HG02588 (cell line): ENCODE results near the gene PPP1R12C.

Source experiments
- ATAC-seq: cut with Tn5 transposase; IDR thresholded peaks from one replicate; pipeline ENCODE4 v1.9.1; 2021; ENCODE audit warnings: mild to moderate bottlenecking, moderate library complexity; ENCODE audit not compliant: unreplicated experiment

Gene PPP1R12C

GRCh38 chr19:55146705-55147273 lies 29.4 kb upstream of the PPP1R12C start:
- ATAC-seq, result no peak

GRCh38 chr19:55146078-55146704 lies 28.8 kb upstream of the PPP1R12C start:
- no peak for ATAC-seq

GRCh38 chr19:55145232-55145631 lies 27.8 kb upstream of the PPP1R12C start:
- no peak for ATAC-seq

- no peak for ATAC-seq
Measured at GRCh38 chr19:55141696-55142095, 24.3 kb upstream of the PPP1R12C start.

- no peak for ATAC-seq
Measured at GRCh38 chr19:55137915-55138314, 20.5 kb upstream of the PPP1R12C start.

- no peak for ATAC-seq
Measured at GRCh38 chr19:55136399-55137102, 19.1 kb upstream of the PPP1R12C start.

GRCh38 chr19:55134736-55135135 lies 17.3 kb upstream of the PPP1R12C start:
- ATAC-seq, result no peak

GRCh38 chr19:55133639-55134444 lies 16.4 kb upstream of the PPP1R12C start:
- no peak for ATAC-seq

GRCh38 chr19:55132453-55133129 lies 15.2 kb upstream of the PPP1R12C start:
- ATAC-seq, result no peak

- ATAC-seq, result no peak
Measured at GRCh38 chr19:55131421-55131820, 14.0 kb upstream of the PPP1R12C start.

- no peak for ATAC-seq
Measured at GRCh38 chr19:55119053-55119452, 1.6 kb upstream of the PPP1R12C start.

GRCh38 chr19:55118401-55118991 lies 1.1 kb upstream of the PPP1R12C start:
- ATAC-seq, result no peak

GRCh38 chr19:55117663-55118391 lies 390 bp upstream of the PPP1R12C start:
- peak; percentile 88 for ATAC-seq

GRCh38 chr19:55116232-55116858 lies 1.1 kb downstream of the PPP1R12C start:
- no peak for ATAC-seq

- no peak for ATAC-seq
Measured at GRCh38 chr19:55115446-55116065, 1.9 kb downstream of the PPP1R12C start.

GRCh38 chr19:55114566-55115145 lies 2.8 kb downstream of the PPP1R12C start:
- ATAC-seq, result no peak

- no peak for ATAC-seq
Measured at GRCh38 chr19:55113570-55114039, 3.8 kb downstream of the PPP1R12C start.

GRCh38 chr19:55112777-55113569 lies 4.5 kb downstream of the PPP1R12C start:
- ATAC-seq, result no peak
